ENCODE results near the gene PATL2.
A peak's percentile ranks its signal among the peaks of the same experiment; 100 is the strongest.

DNA sequence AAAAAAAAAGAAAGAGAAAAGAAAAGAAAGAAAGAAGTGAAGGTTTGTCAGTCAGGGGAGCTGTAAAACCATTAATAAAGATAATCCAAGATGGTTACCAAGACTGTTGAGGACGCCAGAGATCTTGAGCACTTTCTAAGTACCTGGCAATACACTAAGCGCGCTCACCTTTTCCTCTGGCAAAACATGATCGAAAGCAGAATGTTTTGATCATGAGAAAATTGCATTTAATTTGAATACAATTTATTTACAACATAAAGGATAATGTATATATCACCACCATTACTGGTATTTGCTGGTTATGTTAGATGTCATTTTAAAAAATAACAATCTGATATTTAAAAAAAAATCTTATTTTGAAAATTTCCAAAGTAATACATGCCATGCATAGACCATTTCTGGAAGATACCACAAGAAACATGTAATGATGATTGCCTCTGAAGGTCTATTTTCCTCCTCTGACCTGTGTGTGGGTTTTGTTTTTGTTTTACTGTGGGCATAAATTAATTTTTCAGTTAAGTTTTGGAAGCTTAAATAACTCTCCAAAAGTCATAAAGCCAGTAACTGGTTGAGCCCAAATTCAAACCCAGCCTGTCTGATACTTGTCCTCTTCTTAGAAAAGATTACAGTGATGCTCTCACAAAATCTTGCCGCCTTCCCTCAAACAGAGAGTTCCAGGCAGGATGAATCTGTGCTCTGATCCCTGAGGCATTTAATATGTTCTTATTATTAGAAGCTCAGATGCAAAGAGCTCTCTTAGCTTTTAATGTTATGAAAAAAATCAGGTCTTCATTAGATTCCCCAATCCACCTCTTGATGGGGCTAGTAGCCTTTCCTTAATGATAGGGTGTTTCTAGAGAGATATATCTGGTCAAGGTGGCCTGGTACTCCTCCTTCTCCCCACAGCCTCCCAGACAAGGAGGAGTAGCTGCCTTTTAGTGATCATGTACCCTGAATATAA, 2.2 kb upstream of the PATL2 start:
- TF ChIP-seq, protein P1, sequence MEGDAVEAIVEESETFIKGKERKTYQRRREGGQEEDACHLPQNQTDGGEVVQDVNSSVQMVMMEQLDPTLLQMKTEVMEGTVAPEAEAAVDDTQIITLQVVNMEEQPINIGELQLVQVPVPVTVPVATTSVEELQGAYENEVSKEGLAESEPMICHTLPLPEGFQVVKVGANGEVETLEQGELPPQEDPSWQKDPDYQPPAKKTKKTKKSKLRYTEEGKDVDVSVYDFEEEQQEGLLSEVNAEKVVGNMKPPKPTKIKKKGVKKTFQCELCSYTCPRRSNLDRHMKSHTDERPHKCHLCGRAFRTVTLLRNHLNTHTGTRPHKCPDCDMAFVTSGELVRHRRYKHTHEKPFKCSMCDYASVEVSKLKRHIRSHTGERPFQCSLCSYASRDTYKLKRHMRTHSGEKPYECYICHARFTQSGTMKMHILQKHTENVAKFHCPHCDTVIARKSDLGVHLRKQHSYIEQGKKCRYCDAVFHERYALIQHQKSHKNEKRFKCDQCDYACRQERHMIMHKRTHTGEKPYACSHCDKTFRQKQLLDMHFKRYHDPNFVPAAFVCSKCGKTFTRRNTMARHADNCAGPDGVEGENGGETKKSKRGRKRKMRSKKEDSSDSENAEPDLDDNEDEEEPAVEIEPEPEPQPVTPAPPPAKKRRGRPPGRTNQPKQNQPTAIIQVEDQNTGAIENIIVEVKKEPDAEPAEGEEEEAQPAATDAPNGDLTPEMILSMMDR (IDR thresholded peaks at IDR 0.05) = peak; percentile 3 to 23 (median 12)
- TF ChIP-seq POLR2A (IDR thresholded peaks at IDR 0.05) = no peak

Data from right lobe of liver (tissue), 4 donors.